ENCODE data around the gene LRRN4CL. TPM values are rescaled to one million over a fixed set of nuclear protein-coding genes. Genes with fewer than 3 reads are reported as not detected.

Gene LRRN4CL
- total and polyA plus RNA-seq, 2 of the 8 experiments (the other 6 are each of a cell fraction or from before 2014, with no cell fraction given), result 0.05 to 0.26 TPM

GRCh38 chr11:62705880-62706849 lies 16.8 kb upstream of the LRRN4CL start (continued):
- TF ChIP-seq POLR2A (IDR thresholded peaks at IDR 0.05; ENCODE audit: control extremely low read depth in 1 of 2, low read depth in 2 of 2, low read length in 2 of 2), result peak in 1 of 2 experiments; percentile 62; a peak in 2 of 3 replicates
- peak; percentile 49; the same call in 1 of the 2 replicates for TF ChIP-seq GABPA (IDR thresholded peaks at IDR 0.05; ENCODE audit: borderline replicate concordance, insufficient read depth, low read length)
- no peak for TF ChIP-seq SP2 (IDR thresholded peaks at IDR 0.05; ENCODE audit: low read length)
- TF ChIP-seq PHF8 (conservative IDR thresholded peaks at IDR 0.05; ENCODE audit: low read depth, low read length), result peak; percentile 65
- TF ChIP-seq RNF2 (IDR thresholded peaks at IDR 0.05; ENCODE audit: borderline replicate concordance, low read depth, low read length, missing control alignments, poor library complexity, severe bottlenecking), result peak; percentile 46
- TF ChIP-seq TEAD4 (IDR thresholded peaks at IDR 0.05; ENCODE audit: low read depth, low read length), result no peak
- TF ChIP-seq YY1 (IDR thresholded peaks at IDR 0.05; ENCODE audit: low read depth, low read length), result no peak
- TF ChIP-seq RBBP5 (IDR thresholded peaks at IDR 0.05; ENCODE audit: borderline replicate concordance, low read depth, low read length), result no peak; the same call in 1 of the 2 replicates
- TF ChIP-seq MAFK (IDR thresholded peaks at IDR 0.05; ENCODE audit: low read depth, low read length), result no peak
- peak; percentile 53 for TF ChIP-seq KDM4A (IDR thresholded peaks at IDR 0.05; ENCODE audit: low read depth, low read length, severe bottlenecking)
- no peak for TF ChIP-seq EZH2 (IDR thresholded peaks at IDR 0.05; ENCODE audit: low read depth, low read length, severe bottlenecking)
- TF ChIP-seq CREB1 (IDR thresholded peaks at IDR 0.05), result peak; percentile 53; the same call in 1 of the 2 replicates

Data from H1 (cell line).